CD4-positive, CD25-positive, alpha-beta regulatory T cell (primary cell): ENCODE measurements around the gene TMPRSS9. TPM values are rescaled to one million over a fixed set of nuclear protein-coding genes. Genes with fewer than 3 reads are reported as not detected.

Source experiments
- ATAC-seq, 2 donors: fragments of 150-1000 bp; cut with Tn5 transposase; one replicate each; pipeline ENCODE4 v1.10.0; 2021; ENCODE audit warnings: low read depth in 2 of 2, moderate number of reproducible peaks in 2 of 2, moderate library complexity in 1 of 2
- DNase-seq, 3 donors: peaks; one replicate each; pipeline versions ENCODE4 v3.0.0 to v3.0.0-alpha.2; 2012 to 2022; ENCODE audit warnings: mixed read lengths in 1 of 3
- H3K27ac ChIP-seq: one replicate; pipeline ENCODE4 v1.7.0; 2013; ENCODE audit warnings: mild to moderate bottlenecking, low read length; ENCODE audit not compliant: insufficient read depth, poor library complexity, severe bottlenecking
- H3K27me3 ChIP-seq: one replicate; pipeline ENCODE4 v1.7.0; 2013; ENCODE audit warnings: low read length; ENCODE audit not compliant: control insufficient read depth, insufficient read depth
- H3K36me3 ChIP-seq: one replicate; pipeline ENCODE4 v1.7.0; 2013; ENCODE audit warnings: mild to moderate bottlenecking, low read length, moderate library complexity; ENCODE audit not compliant: control insufficient read depth, insufficient read depth
- H3K4me1 ChIP-seq: 2 replicates; pipeline ENCODE4 v1.7.0; 2013; ENCODE audit warnings: mild to moderate bottlenecking, low read length; ENCODE audit not compliant: insufficient read depth, control insufficient read depth, poor library complexity, severe bottlenecking
- H3K4me3 ChIP-seq: one replicate; pipeline ENCODE4 v1.7.0; 2013; ENCODE audit warnings: low read depth, mild to moderate bottlenecking, low read length, moderate library complexity
- H3K9me3 ChIP-seq, 2 experiments: 1 replicate in 1 of 2; 2 replicates in 1 of 2; pipeline ENCODE4 v1.7.0; 2013; ENCODE audit warnings: low read length in 2 of 2, mild to moderate bottlenecking in 1 of 2, moderate library complexity in 1 of 2; ENCODE audit not compliant: control insufficient read depth in 2 of 2
- H3K27ac Mint-ChIP-seq, 3 donors: one replicate each; pipeline ENCODE4 v1.8.0; 2020 to 2022; ENCODE audit warnings: mild to moderate bottlenecking in 3 of 3, mixed read lengths in 3 of 3, moderate library complexity in 2 of 3
- H3K27me3 Mint-ChIP-seq: one replicate; pipeline ENCODE4 v1.8.0; 2022; ENCODE audit warnings: mild to moderate bottlenecking, mixed read lengths
- H3K36me3 Mint-ChIP-seq: one replicate; pipeline ENCODE4 v1.8.0; 2020; ENCODE audit warnings: mixed read lengths
- H3K4me1 Mint-ChIP-seq, 4 donors: one replicate each; pipeline ENCODE4 v1.8.0; 2020 to 2022; ENCODE audit warnings: mixed read lengths in 4 of 4, mild to moderate bottlenecking in 1 of 4
- H3K4me3 Mint-ChIP-seq, 4 donors: one replicate each; pipeline ENCODE4 v1.8.0; 2020 to 2022; ENCODE audit warnings: mild to moderate bottlenecking in 4 of 4, mixed read lengths in 4 of 4, moderate library complexity in 3 of 4
- H3K9me3 Mint-ChIP-seq, 7 donors: one replicate each; pipeline ENCODE4 v1.8.0; 2020 to 2022; ENCODE audit warnings: mixed read lengths in 7 of 7, mild to moderate bottlenecking in 3 of 7, moderate library complexity in 2 of 7
- polyA plus RNA-seq, 4 donors: library from polyadenylated mRNA; unstranded; fragments of 300-500 nt; fragmentation: Illumina TruSeq; gene quantifications; one replicate each; pipeline ENCODE4 v1.2.3, GENCODE V29; 2021
- total RNA-seq: library from RNA; stranded (reverse); gene quantifications from one replicate; pipeline ENCODE4 v1.2.3, GENCODE V29; 2022

TMPRSS9 gene
- total RNA-seq = 0.17 TPM
- not detected for polyA plus RNA-seq

- H3K36me3 ChIP-seq = no peaks in the 10 kb centered on the region
- peaks cover 9% of the 10 kb centered on the region for H3K27me3 ChIP-seq
- H3K27ac ChIP-seq = no peak within 1 kb of the TSS
- H3K4me1 ChIP-seq = no peaks in the 10 kb centered on the region
- no peak for ATAC-seq
- Mint-ChIP-seq H3K27me3 (peaks cover 8% of the 10 kb centered on the region), H3K4me3 (no peak within 1 kb of the TSS), H3K4me1 (peaks cover 0 to 6% (median 3%) of the 10 kb centered on the region in 4 donors), H3K36me3 (no peaks in the 10 kb centered on the region), H3K9me3 (peaks cover 0 to 2% (median 0%) of the 10 kb centered on the region in 7 donors), H3K27ac (peak within 1 kb of the TSS in 2 of 3 donors; percentile 61 to 88)
- no peaks in the 10 kb centered on the region for H3K9me3 ChIP-seq
- DNase-seq = no peak
- H3K4me3 ChIP-seq = no peak within 1 kb of the TSS
These were observed at the start of gene TMPRSS9 for GRCh38 chr19:2359992-2360685. TSS of gene TMPRSS9 (plus strand) at chr19:2360265. CDS start at chr19:2389786, 29,521 bp downstream.

- H3K36me3 Mint-ChIP-seq = peaks cover 4% of the 10 kb centered on the region
- Histone ChIP-seq H3K4me3 (no peak overlapping the region), H3K36me3 (no peaks in the 10 kb centered on the region), H3K27me3 (peaks cover 10% of the 10 kb centered on the region), H3K9me3 (peaks cover 9 to 15% of the 10 kb centered on the region in 2 experiments), H3K4me1 (peaks cover 11% of the 10 kb centered on the region), H3K27ac (no peak overlapping the region)
- H3K27ac Mint-ChIP-seq = no peak overlapping the region
- DNase-seq = no peak
- H3K4me3 Mint-ChIP-seq = no peak overlapping the region
- H3K9me3 Mint-ChIP-seq = peaks cover 4 to 15% (median 7%) of the 10 kb centered on the region in 7 donors
- no peak for ATAC-seq
- H3K4me1 Mint-ChIP-seq = peaks cover 0 to 11% (median 1%) of the 10 kb centered on the region in 4 donors
- peaks cover 63% of the 10 kb centered on the region for H3K27me3 Mint-ChIP-seq
These were observed 49.0 kb upstream of the TMPRSS9 start for GRCh38 chr19:2311093-2311492.

GRCh38 chr19:2312820-2313501 is 47.1 kb upstream of the TMPRSS9 start:
- Histone ChIP-seq H3K36me3 (no peaks in the 10 kb centered on the region), H3K27ac (no peak overlapping the region), H3K4me3 (no peak overlapping the region), H3K9me3 (peaks cover 9 to 15% of the 10 kb centered on the region in 2 experiments), H3K4me1 (peaks cover 4% of the 10 kb centered on the region), H3K27me3 (peaks cover 7% of the 10 kb centered on the region)
- peaks cover 0 to 11% (median 1%) of the 10 kb centered on the region in 4 donors for H3K4me1 Mint-ChIP-seq
- ATAC-seq = no peak
- peak overlapping the region in 1 of 3 donors; percentile 52 for H3K27ac Mint-ChIP-seq
- H3K9me3 Mint-ChIP-seq = peaks cover 4 to 15% (median 7%) of the 10 kb centered on the region in 7 donors
- peaks cover 4% of the 10 kb centered on the region for H3K36me3 Mint-ChIP-seq
- DNase-seq = no peak
- no peak overlapping the region for H3K4me3 Mint-ChIP-seq
- H3K27me3 Mint-ChIP-seq = peaks cover 53% of the 10 kb centered on the region

- Mint-ChIP-seq H3K4me1 (peaks cover 0 to 5% (median 0%) of the 10 kb centered on the region in 4 donors), H3K27ac (peak overlapping the region in 1 of 3 donors; percentile 17), H3K4me3 (no peak overlapping the region), H3K9me3 (peaks cover 4 to 15% (median 7%) of the 10 kb centered on the region in 7 donors), H3K27me3 (peaks cover 33% of the 10 kb centered on the region), H3K36me3 (peaks cover 4% of the 10 kb centered on the region)
- Histone ChIP-seq H3K9me3 (peaks cover 9 to 15% of the 10 kb centered on the region in 2 experiments), H3K4me1 (no peaks in the 10 kb centered on the region), H3K4me3 (no peak overlapping the region), H3K36me3 (no peaks in the 10 kb centered on the region), H3K27ac (no peak overlapping the region), H3K27me3 (peaks cover 7% of the 10 kb centered on the region)
- DNase-seq (no peak), ATAC-seq (no peak)
These were observed 44.8 kb upstream of the TMPRSS9 start for GRCh38 chr19:2315121-2315817.

GRCh38 chr19:2315818-2316353 is 44.2 kb upstream of the TMPRSS9 start:
- Mint-ChIP-seq H3K4me3 (no peak overlapping the region), H3K27me3 (peaks cover 33% of the 10 kb centered on the region), H3K36me3 (peaks cover 4% of the 10 kb centered on the region), H3K27ac (peak overlapping the region in 1 of 3 donors; percentile 17), H3K9me3 (peaks cover 4 to 15% (median 7%) of the 10 kb centered on the region in 7 donors), H3K4me1 (peaks cover 0 to 5% (median 0%) of the 10 kb centered on the region in 4 donors)
- Histone ChIP-seq H3K4me1 (no peaks in the 10 kb centered on the region), H3K36me3 (no peaks in the 10 kb centered on the region), H3K27me3 (peaks cover 7% of the 10 kb centered on the region), H3K27ac (no peak overlapping the region), H3K9me3 (peaks cover 9 to 15% of the 10 kb centered on the region in 2 experiments), H3K4me3 (no peak overlapping the region)
- ATAC-seq (peak; percentile 46 to 54), DNase-seq (peak in 1 of 3 donors; percentile 39)

GRCh38 chr19:2317300-2317699 is 42.8 kb upstream of the TMPRSS9 start:
- Mint-ChIP-seq H3K9me3 (peaks cover 4 to 15% (median 7%) of the 10 kb centered on the region in 7 donors), H3K4me3 (no peak overlapping the region), H3K27me3 (peaks cover 26% of the 10 kb centered on the region), H3K4me1 (peaks cover 0 to 5% (median 0%) of the 10 kb centered on the region in 4 donors), H3K36me3 (peaks cover 4% of the 10 kb centered on the region), H3K27ac (no peak overlapping the region)
- H3K27ac ChIP-seq = no peak overlapping the region
- no peak overlapping the region for H3K4me3 ChIP-seq
- ATAC-seq = no peak
- H3K4me1 ChIP-seq = no peaks in the 10 kb centered on the region
- peaks cover 7% of the 10 kb centered on the region for H3K27me3 ChIP-seq
- no peak for DNase-seq
- peaks cover 9 to 15% of the 10 kb centered on the region in 2 experiments for H3K9me3 ChIP-seq
- H3K36me3 ChIP-seq = peaks cover 3% of the 10 kb centered on the region

GRCh38 chr19:2317756-2318155 is 42.3 kb upstream of the TMPRSS9 start:
- Mint-ChIP-seq H3K27me3 (peaks cover 24% of the 10 kb centered on the region), H3K9me3 (peaks cover 4 to 15% (median 7%) of the 10 kb centered on the region in 7 donors), H3K4me3 (no peak overlapping the region), H3K4me1 (peaks cover 0 to 5% (median 0%) of the 10 kb centered on the region in 4 donors), H3K36me3 (peaks cover 4% of the 10 kb centered on the region), H3K27ac (no peak overlapping the region)
- Histone ChIP-seq H3K4me3 (no peak overlapping the region), H3K36me3 (peaks cover 3% of the 10 kb centered on the region), H3K4me1 (no peaks in the 10 kb centered on the region), H3K27ac (no peak overlapping the region), H3K9me3 (peaks cover 9 to 15% of the 10 kb centered on the region in 2 experiments), H3K27me3 (peaks cover 7% of the 10 kb centered on the region)
- ATAC-seq (no peak), DNase-seq (no peak)
